ENCODE data around the gene AGAP6.
A peak's percentile ranks its signal among the peaks of the same experiment; 100 is the strongest.
"Not testable (repeated sequence)": the region's sequence is repeated elsewhere in the genome, so short reads cannot be mapped to it uniquely, and the experiment has no call there.

AGAP6 gene

DNA sequence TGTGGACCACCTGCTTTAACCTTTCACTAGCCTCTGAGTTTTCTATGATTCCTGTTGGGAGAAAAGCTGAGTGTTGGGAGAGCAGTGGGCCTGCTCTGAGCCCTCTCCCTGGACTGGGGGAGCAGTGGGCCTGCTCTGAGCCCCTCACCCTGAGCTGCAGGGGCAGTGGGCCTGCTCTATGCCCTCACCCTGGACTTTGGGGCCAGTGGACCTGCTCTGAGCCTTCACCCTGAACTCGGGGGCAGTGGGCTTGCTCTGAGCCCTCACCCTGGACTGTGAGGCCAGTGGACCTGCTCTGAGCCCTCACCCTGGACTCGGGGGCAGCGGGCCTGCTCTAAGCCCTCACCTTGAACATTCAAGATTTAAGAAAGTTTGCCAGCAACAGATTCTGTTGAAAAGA is 33.4 kb downstream of the AGAP6 start:
- no peak overlapping the region for H3K27ac ChIP-seq (ENCODE audit: poor library complexity, severe bottlenecking)
- H3K4me1 ChIP-seq (ENCODE audit: insufficient read depth, poor library complexity, severe bottlenecking) = no peaks in the 10 kb centered on the region
- H3K36me3 ChIP-seq (ENCODE audit: low read depth) = no peaks in the 10 kb centered on the region
- H3K27me3 ChIP-seq (ENCODE audit: insufficient read depth, poor library complexity, severe bottlenecking) = peaks cover 4% of the 10 kb centered on the region
- no peak for TF ChIP-seq CTCF (IDR thresholded peaks at IDR 0.05; ENCODE audit: poor library complexity, severe bottlenecking)
- DNase-seq (ENCODE audit: low spot score) (no peak), ATAC-seq (ENCODE audit: low read depth) (no peak)
- H3K9me3 ChIP-seq (ENCODE audit: severe bottlenecking) = no peaks in the 10 kb centered on the region
- H3K4me3 ChIP-seq (ENCODE audit: severe bottlenecking) = no peak overlapping the region

DNA sequence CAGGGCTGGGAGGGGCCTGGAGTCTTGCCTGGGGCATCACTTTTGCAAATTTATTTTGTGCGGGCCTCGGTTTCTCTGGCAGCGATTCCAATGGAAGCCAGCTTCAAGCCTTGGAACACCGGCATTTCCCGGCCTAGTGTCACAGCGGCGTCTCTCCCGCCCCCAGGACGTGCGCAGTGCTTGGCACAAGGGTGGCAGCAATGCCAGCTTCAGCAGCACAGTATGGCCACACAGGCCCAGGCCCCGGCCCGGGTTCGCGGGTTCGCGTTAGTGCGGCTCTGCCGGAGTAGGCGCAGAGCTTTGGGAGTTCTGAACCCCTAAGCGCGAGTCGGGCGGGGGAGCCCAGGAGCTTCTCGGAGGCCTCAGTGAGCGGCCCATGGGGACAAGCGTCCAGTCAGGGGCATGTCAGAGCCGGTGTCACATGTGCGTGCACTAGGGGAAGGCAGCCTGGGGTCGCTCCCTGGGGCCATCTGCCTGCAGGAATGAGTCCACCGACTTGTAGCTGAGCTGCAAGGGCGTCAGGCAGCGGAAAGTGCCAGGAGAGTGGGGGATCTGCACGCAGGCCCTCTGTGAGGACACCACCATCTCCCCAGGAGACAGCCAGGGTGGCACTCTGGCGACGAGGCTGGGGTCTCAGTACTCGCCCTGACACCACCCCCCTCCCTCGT is 36.6 kb downstream of the AGAP6 start:
- not testable (repeated sequence) for H3K9me3 ChIP-seq (ENCODE audit: severe bottlenecking); H3K4me3 ChIP-seq (ENCODE audit: severe bottlenecking); ATAC-seq (ENCODE audit: low read depth); H3K36me3 ChIP-seq (ENCODE audit: low read depth); H3K27ac ChIP-seq (ENCODE audit: poor library complexity, severe bottlenecking); H3K4me1 ChIP-seq (ENCODE audit: insufficient read depth, poor library complexity, severe bottlenecking); DNase-seq (ENCODE audit: low spot score); H3K27me3 ChIP-seq (ENCODE audit: insufficient read depth, poor library complexity, severe bottlenecking)

DNA sequence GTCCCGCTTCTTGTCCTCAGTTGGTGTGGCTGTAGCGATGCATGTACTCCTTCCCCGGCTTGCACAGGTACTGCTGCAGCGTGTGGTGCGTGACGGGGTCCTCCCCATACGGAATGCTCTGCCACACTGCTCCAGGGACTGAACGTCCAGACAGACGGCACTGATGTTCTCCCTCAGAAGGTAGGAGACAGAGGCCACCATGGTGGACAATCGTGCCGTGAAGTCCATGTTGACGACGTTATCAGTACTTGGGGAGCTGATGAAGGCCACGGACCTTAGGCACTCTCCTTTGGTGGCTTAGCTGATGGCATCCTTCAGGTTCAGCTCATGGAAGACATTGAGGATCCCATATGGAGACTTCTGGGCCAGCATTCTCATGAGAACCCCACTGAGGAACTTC is 37.4 kb downstream of the AGAP6 start:
- Histone ChIP-seq H3K4me3 (ENCODE audit: severe bottlenecking) (no peak overlapping the region), H3K4me1 (ENCODE audit: insufficient read depth, poor library complexity, severe bottlenecking) (no peaks in the 10 kb centered on the region), H3K9me3 (ENCODE audit: severe bottlenecking) (no peaks in the 10 kb centered on the region), H3K27ac (ENCODE audit: poor library complexity, severe bottlenecking) (no peak overlapping the region), H3K36me3 (ENCODE audit: low read depth) (no peaks in the 10 kb centered on the region), H3K27me3 (ENCODE audit: insufficient read depth, poor library complexity, severe bottlenecking) (peaks cover 4% of the 10 kb centered on the region)
- ATAC-seq (ENCODE audit: low read depth) (no peak), DNase-seq (ENCODE audit: low spot score) (no peak)
- no peak for TF ChIP-seq CTCF (IDR thresholded peaks at IDR 0.05; ENCODE audit: poor library complexity, severe bottlenecking)

DNA sequence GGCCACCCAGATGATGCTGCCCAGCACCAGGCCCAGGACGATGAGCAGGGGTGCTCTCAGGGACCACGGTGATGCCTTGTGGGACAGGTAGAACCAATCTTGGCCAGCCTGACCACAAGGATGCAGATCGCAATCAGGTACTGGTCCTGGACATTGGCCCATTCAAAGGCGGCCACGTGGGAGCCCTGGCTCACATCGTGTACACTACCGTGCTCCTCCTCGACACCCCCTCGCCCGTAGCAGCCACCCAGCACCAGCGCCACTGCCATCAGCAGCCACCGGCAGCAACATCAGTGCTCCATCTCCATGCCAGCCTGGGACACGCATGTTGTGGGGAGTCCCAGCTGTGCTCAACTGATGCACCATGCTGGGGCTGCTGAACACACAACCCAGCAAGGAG is 39.0 kb downstream of the AGAP6 start:
- H3K9me3 ChIP-seq (ENCODE audit: severe bottlenecking) = no peaks in the 10 kb centered on the region
- H3K27ac ChIP-seq (ENCODE audit: poor library complexity, severe bottlenecking) = no peak overlapping the region
- TF ChIP-seq CTCF (IDR thresholded peaks at IDR 0.05; ENCODE audit: poor library complexity, severe bottlenecking) = no peak
- no peak overlapping the region for H3K4me3 ChIP-seq (ENCODE audit: severe bottlenecking)
- H3K4me1 ChIP-seq (ENCODE audit: insufficient read depth, poor library complexity, severe bottlenecking) = no peaks in the 10 kb centered on the region
- no peaks in the 10 kb centered on the region for H3K36me3 ChIP-seq (ENCODE audit: low read depth)
- DNase-seq (ENCODE audit: low spot score) (no peak), ATAC-seq (ENCODE audit: low read depth) (no peak)
- H3K27me3 ChIP-seq (ENCODE audit: insufficient read depth, poor library complexity, severe bottlenecking) = peaks cover 4% of the 10 kb centered on the region

DNA sequence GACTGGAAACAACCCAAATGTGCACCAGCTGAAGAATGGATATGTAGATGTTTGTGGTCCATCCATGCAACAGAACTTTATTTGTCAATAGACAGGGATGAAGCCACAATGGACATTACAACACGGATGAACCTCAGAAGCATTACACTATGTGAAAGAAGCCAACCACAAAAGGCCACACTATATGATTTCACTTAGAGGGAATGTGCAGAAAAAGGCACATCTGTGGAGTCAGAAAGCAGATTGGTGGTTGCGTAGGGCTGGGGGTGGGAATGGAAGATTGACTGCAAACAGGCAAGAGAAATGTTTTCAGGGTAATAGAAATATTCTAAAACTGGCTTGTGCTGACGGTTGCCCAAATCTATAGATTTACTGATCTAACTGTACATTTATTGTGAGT is 45.3 kb downstream of the AGAP6 start:
- no peak for TF ChIP-seq CTCF (IDR thresholded peaks at IDR 0.05; ENCODE audit: poor library complexity, severe bottlenecking)
- H3K27me3 ChIP-seq (ENCODE audit: insufficient read depth, poor library complexity, severe bottlenecking) = no peaks in the 10 kb centered on the region
- H3K27ac ChIP-seq (ENCODE audit: poor library complexity, severe bottlenecking) = no peak overlapping the region
- H3K4me1 ChIP-seq (ENCODE audit: insufficient read depth, poor library complexity, severe bottlenecking) = no peaks in the 10 kb centered on the region
- H3K9me3 ChIP-seq (ENCODE audit: severe bottlenecking) = no peaks in the 10 kb centered on the region
- no peaks in the 10 kb centered on the region for H3K36me3 ChIP-seq (ENCODE audit: low read depth)
- 0 out of 3 replicates have a peak, but pooled peaks have one; percentile 29 for ATAC-seq (ENCODE audit: low read depth)
- H3K4me3 ChIP-seq (ENCODE audit: severe bottlenecking) = no peak overlapping the region
- no peak for DNase-seq (ENCODE audit: low spot score)

DNA sequence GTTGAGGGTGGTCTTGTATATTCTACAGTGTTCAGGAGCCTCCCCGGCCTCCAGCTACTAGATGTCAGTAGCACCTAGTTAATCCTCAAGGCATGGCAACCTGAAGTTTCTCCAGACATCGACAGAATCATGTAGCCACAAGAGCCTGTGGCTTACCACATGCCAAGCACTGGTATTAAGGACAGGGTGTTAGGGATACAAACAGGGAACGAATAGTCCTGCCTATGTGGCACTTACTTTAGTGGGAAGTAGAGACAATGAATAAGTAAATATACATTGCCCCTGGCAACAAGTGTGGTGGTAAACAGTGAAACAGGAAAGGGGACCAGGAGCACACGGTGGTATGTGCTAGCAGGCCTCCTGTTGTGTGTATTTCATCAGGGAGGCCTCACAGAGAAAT is 47.1 kb downstream of the AGAP6 start:
- H3K36me3 ChIP-seq (ENCODE audit: low read depth); H3K27ac ChIP-seq (ENCODE audit: poor library complexity, severe bottlenecking); H3K4me1 ChIP-seq (ENCODE audit: insufficient read depth, poor library complexity, severe bottlenecking); DNase-seq (ENCODE audit: low spot score); H3K4me3 ChIP-seq (ENCODE audit: severe bottlenecking); H3K9me3 ChIP-seq (ENCODE audit: severe bottlenecking); ATAC-seq (ENCODE audit: low read depth); H3K27me3 ChIP-seq (ENCODE audit: insufficient read depth, poor library complexity, severe bottlenecking): not testable (repeated sequence)

All from RWPE2 (cell line).